HG03457 (cell line): ENCODE results near the gene L3MBTL4.
"Not testable (repeated sequence)": the region's sequence is repeated elsewhere in the genome, so short reads cannot be mapped to it uniquely, and the experiment has no call there.

Source experiments
- ATAC-seq: cut with Tn5 transposase; IDR thresholded peaks from one replicate; pipeline ENCODE4 v1.9.1; 2021; ENCODE audit warnings: moderate number of reproducible peaks; ENCODE audit not compliant: unreplicated experiment

Gene L3MBTL4

GRCh38 chr18:6204476-6204875, 210.2 kb downstream of the L3MBTL4 start:
- no peak for ATAC-seq

GRCh38 chr18:6203791-6204190, 210.9 kb downstream of the L3MBTL4 start:
- no peak for ATAC-seq

GRCh38 chr18:6202861-6203260, 211.8 kb downstream of the L3MBTL4 start:
- ATAC-seq, result no peak

GRCh38 chr18:6200204-6200774, 214.4 kb downstream of the L3MBTL4 start:
- no peak for ATAC-seq

- ATAC-seq, result no peak
Observed at GRCh38 chr18:6199777-6200176, 214.9 kb downstream of the L3MBTL4 start.

GRCh38 chr18:6198585-6198984, 216.1 kb downstream of the L3MBTL4 start:
- ATAC-seq, result no peak

GRCh38 chr18:6194640-6195039, 220.1 kb downstream of the L3MBTL4 start:
- no peak for ATAC-seq

- ATAC-seq, result not testable (repeated sequence)
Observed at GRCh38 chr18:6185782-6186181, 228.9 kb downstream of the L3MBTL4 start.

GRCh38 chr18:6174983-6175745, 239.5 kb downstream of the L3MBTL4 start:
- ATAC-seq, result no peak

- ATAC-seq, result no peak
Observed at GRCh38 chr18:6170604-6171003, 244.1 kb downstream of the L3MBTL4 start.

- ATAC-seq, result no peak
Observed at GRCh38 chr18:6161549-6161948, 253.2 kb downstream of the L3MBTL4 start.

GRCh38 chr18:6159426-6159825, 255.3 kb downstream of the L3MBTL4 start:
- ATAC-seq, result no peak

GRCh38 chr18:6158958-6159357, 255.8 kb downstream of the L3MBTL4 start:
- ATAC-seq, result no peak

GRCh38 chr18:6156446-6156845, 258.3 kb downstream of the L3MBTL4 start:
- ATAC-seq, result no peak

GRCh38 chr18:6155707-6156106, 259.0 kb downstream of the L3MBTL4 start:
- no peak for ATAC-seq

GRCh38 chr18:6150430-6150829, 264.3 kb downstream of the L3MBTL4 start:
- ATAC-seq, result no peak

GRCh38 chr18:6146307-6146661, 268.4 kb downstream of the L3MBTL4 start:
- ATAC-seq, result no peak

GRCh38 chr18:6145645-6146306, 268.9 kb downstream of the L3MBTL4 start:
- ATAC-seq, result no peak

- no peak for ATAC-seq
Observed at GRCh38 chr18:6139007-6139406, 275.7 kb downstream of the L3MBTL4 start.

- not testable (repeated sequence) for ATAC-seq
Observed at GRCh38 chr18:6135901-6136300, 278.8 kb downstream of the L3MBTL4 start.

- ATAC-seq, result not testable (repeated sequence)
Observed at GRCh38 chr18:6135029-6135428, 279.7 kb downstream of the L3MBTL4 start.

- ATAC-seq, result no peak
Observed at GRCh38 chr18:6132751-6133368, 281.9 kb downstream of the L3MBTL4 start.
